D721Med (cell line): ENCODE measurements around the gene ADGRA1.

Source experiments
- DNase-seq: peaks from one replicate; pipeline ENCODE4 v3.0.0; 2011; ENCODE audit warnings: low spot score; ENCODE audit not compliant: insufficient read length
- FAIRE-seq: peaks from 2 replicates; lab custom pipeline; 2011; peaks lifted over from hg19 to GRCh38; lab: Jason Lieb, UNC
- TF ChIP-seq, protein P1 (sequence below): IDR thresholded peaks from 2 replicates; pipeline ENCODE4 v1.5.1; 2012; ENCODE audit warnings: mild to moderate bottlenecking, control low read depth; ENCODE audit not compliant: insufficient read depth; ENCODE audit errors: missing control alignments

ADGRA1 gene, protein sequence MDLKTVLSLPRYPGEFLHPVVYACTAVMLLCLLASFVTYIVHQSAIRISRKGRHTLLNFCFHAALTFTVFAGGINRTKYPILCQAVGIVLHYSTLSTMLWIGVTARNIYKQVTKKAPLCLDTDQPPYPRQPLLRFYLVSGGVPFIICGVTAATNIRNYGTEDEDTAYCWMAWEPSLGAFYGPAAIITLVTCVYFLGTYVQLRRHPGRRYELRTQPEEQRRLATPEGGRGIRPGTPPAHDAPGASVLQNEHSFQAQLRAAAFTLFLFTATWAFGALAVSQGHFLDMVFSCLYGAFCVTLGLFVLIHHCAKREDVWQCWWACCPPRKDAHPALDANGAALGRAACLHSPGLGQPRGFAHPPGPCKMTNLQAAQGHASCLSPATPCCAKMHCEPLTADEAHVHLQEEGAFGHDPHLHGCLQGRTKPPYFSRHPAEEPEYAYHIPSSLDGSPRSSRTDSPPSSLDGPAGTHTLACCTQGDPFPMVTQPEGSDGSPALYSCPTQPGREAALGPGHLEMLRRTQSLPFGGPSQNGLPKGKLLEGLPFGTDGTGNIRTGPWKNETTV

DNA sequence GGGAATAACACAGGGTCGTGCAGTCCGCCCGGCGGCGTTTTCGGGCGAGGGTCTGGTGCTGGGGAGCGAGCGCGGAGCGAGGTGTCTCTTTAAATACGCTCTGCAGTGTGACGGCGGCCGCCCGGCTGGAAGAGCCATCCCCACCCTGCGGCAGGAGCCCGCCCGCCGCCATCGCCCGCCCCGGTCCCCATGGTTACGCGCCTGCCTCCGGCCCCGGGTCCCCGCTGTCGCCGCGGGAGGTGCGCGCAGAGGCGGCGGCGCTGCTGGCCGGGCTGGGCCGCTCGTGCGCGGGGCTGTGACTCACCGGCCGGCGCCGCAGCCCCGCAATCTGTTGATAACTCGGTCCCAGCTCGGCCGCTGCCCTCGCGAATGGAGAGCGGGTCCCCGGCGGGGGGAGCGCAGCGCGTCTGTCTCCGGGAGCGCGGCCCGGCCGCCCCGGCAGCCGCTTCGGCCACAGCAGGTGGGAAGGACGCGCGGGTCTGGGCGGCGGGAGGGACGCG is at the start of gene ADGRA1:
TSS of gene ADGRA1 (plus strand) at position 246 of the 500 bp plus-strand sequence. CDS start 986 bp downstream, outside the sequence.
- DNase-seq (no peak), FAIRE-seq (no peak)
- TF ChIP-seq, protein P1, sequence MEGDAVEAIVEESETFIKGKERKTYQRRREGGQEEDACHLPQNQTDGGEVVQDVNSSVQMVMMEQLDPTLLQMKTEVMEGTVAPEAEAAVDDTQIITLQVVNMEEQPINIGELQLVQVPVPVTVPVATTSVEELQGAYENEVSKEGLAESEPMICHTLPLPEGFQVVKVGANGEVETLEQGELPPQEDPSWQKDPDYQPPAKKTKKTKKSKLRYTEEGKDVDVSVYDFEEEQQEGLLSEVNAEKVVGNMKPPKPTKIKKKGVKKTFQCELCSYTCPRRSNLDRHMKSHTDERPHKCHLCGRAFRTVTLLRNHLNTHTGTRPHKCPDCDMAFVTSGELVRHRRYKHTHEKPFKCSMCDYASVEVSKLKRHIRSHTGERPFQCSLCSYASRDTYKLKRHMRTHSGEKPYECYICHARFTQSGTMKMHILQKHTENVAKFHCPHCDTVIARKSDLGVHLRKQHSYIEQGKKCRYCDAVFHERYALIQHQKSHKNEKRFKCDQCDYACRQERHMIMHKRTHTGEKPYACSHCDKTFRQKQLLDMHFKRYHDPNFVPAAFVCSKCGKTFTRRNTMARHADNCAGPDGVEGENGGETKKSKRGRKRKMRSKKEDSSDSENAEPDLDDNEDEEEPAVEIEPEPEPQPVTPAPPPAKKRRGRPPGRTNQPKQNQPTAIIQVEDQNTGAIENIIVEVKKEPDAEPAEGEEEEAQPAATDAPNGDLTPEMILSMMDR, result no peak

DNA sequence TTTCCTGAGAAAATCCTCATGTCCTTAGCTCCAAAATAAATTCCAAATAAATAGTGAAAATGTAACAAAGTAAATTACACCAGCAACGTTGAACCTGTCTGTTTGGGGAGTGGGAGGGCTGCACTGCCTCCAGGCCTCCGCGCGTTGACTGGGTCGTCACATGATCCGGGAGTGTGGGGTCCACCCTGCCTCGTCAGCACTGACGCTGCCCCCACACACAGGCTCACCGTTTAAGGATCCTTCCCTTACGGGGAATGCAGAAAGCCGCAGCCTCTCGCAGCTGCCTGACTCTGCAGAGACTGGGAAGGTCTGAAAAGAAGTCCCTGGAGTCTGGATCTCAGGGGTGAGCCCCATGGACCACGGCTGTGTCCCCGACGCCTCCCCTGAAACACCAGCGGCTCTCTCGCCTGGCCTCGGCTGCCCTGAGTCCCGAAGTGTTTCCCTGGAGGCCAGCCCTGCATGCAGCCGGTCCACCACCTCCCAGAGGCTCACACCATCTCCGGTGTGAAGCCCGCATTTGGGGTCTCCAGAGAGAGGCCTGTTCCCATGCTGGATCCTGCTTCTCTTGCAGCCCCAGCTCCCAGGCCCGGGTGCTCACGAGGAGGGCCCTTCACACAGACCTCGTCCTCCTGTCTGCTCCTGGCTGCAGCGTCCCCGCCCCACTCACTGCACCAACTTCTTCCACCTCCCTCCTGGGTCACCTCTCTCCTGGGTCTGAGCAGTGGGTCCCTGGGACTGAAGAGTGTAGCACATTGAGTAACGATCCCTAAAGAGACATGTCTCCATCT is 49.5 kb upstream of the ADGRA1 start:
- DNase-seq (no peak), FAIRE-seq (no peak)
- TF ChIP-seq, protein P1, result no peak

DNA sequence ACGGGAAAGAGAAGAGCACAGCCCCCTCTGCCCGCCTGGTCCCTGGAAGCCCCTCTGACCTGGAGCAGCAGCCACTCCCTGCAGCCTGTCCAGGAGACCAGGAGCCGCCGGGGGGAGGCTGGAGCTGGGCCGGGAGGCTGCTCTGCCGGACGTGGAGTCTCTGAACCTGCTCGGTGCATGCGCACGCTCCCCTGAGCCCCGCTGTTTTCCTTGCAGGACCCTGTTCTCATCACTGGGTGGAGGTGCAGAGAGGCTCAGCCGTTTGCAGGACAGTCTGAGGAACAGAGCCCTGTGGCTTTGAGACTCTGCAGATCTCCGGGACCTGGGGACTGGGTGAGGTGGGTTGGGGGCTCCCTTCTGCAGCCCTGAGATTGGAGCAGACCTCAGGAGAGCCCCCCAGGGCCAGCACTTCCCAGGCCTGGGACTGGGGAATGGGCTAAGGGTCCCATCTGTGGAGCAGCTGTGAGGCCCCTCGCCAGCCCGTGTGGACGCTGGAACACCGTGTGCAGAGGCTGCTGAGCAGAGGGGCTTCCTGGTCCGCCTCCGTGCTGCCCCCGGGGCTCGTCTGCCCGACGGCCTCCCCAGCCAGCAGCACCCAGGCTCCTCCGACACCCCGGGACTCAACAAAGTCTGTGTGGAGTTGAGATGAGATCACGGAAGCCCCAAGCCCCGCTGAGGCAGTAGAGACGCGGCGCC is 48.5 kb upstream of the ADGRA1 start:
- DNase-seq, result no peak
- TF ChIP-seq, protein P1, result no peak
- FAIRE-seq, result no peak

DNA sequence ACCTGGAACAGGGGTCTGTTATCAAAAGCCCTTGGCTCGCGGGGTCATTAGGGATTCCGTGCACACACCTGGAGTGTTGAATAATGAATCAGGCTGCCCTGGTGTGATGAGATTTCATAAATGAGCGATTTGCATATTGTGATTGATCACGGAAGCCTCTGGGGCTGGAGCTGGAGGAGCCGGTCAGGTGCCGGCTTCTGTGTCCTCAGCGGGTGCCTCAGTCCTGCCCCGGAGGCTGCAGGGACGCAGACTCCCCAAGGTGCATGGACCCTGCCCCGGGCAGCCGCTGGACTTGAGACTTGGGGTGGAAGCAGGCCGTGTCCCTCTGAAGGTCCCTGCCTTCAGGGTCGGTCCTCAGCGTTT is 47.9 kb upstream of the ADGRA1 start:
- no peak for DNase-seq
- FAIRE-seq, result no peak
- TF ChIP-seq, protein P1, result no peak

DNA sequence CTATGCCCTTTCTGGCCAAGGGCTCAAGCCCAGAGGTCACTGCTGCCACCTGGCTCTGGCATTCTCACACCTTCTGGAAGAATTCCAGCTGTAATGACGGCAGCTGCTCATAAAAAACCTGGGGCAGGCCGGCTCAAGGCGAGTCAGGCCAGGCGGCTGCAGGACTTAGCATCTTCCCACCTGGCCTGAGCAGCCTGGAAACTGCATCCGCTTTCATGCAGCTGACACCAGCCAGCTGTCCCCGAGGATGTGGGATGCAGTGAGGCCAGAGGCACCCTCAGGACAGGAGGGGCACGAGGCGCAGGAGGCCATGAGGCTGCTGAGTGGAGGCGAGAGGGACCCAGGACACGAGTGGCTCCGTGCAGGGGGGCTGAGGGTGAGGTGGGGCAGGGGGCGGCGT is 47.5 kb upstream of the ADGRA1 start:
- FAIRE-seq (no peak), DNase-seq (no peak)
- TF ChIP-seq, protein P1, result no peak

DNA sequence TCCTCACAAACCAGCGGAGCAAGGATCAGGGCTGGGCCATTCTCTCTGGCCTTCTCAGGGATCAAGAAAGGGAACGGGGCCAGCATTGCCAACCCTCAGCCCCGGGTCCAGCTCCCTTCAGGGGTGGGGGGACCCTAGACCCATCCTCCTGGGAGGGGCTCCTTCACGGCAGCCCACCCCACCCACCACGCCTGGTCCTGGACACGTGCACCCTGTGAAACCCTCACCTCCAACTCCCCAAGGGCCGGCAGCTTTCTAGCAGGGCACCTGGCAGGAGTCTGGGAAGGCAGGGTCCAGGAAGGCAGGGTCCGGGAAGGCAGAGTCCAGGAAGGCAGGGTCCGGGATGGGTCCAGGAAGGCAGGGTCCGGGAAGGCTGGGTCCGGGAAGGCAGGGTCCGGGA is 46.6 kb upstream of the ADGRA1 start:
- DNase-seq (no peak), FAIRE-seq (no peak)
- TF ChIP-seq, protein P1, result no peak
